Colonic mucosa (tissue), 4 donors: ENCODE results near the gene TXNL4B. TPM values are rescaled to one million over a fixed set of nuclear protein-coding genes. Genes with fewer than 3 reads are reported as not detected.
"Not testable (repeated sequence)": the region's sequence is repeated elsewhere in the genome, so short reads cannot be mapped to it uniquely, and the experiment has no call there.

Experiments used
- DNase-seq: peaks from one replicate; pipeline ENCODE4 v3.0.0-alpha.2; 2020
- H3K27ac ChIP-seq: fragments of 200-600 bp; one replicate; pipeline ENCODE4 v1.8.0; 2021
- H3K27me3 ChIP-seq: fragments of 200-600 bp; one replicate; pipeline ENCODE4 v1.8.0; 2021
- H3K36me3 ChIP-seq: fragments of 200-600 bp; one replicate; pipeline ENCODE4 v1.8.0; 2021
- H3K4me1 ChIP-seq: fragments of 200-600 bp; one replicate; pipeline ENCODE4 v1.8.0; 2021; ENCODE audit warnings: mild to moderate bottlenecking
- H3K4me3 ChIP-seq: fragments of 200-600 bp; one replicate; pipeline ENCODE4 v1.8.0; 2021
- H3K9ac ChIP-seq, 2 donors: one replicate each; pipeline ENCODE4 v1.7.0; 2013; ENCODE audit warnings: control low read depth in 2 of 2, low read depth in 2 of 2, low read length in 2 of 2
- H3K9me3 ChIP-seq: fragments of 200-600 bp; one replicate; pipeline ENCODE4 v1.8.0; 2021
- CTCF ChIP-seq: fragments of 200-600 bp; IDR thresholded peaks from one replicate; pipeline ENCODE4 v1.8.0; 2022; ENCODE audit warnings: antibody characterized with exemption, mild to moderate bottlenecking
- intact Hi-C: fragments of 100-400 bp; cut with DNase I; formaldehyde crosslinking; loops from one replicate; pipeline ENCODE4 v1.14.1; 2022
- total RNA-seq, 2 donors: library from RNA; stranded (reverse); fragmentation: NEBNext Ultra II Directional in 1 of 2; extraction: Animal tissue kit (Norgen Biotek cat#: 25700) in 1 of 2; gene quantifications; one replicate each; pipeline ENCODE4 v1.2.1, GENCODE V29; 2021
- donor health status: healthy.
- donor health status: DM: no; HTN: no; CAD: no.
- donor health status: DM: no; HTN: no; CAD: no.

TXNL4B gene
- total RNA-seq, 2 donors from 2014 or later, result 10.1 to 13.7 TPM

- H3K9me3 ChIP-seq, result no peaks in the 10 kb centered on the region
- no peak overlapping the region for H3K4me3 ChIP-seq
- TF ChIP-seq CTCF, result no peak
- no peak overlapping the region for H3K27ac ChIP-seq
- intact Hi-C loops, result loop anchor here (5.0 kb wide), 1 partner anchor 79 kb away; no protein-coding TSS in a partner anchor
- H3K27me3 ChIP-seq, result no peaks in the 10 kb centered on the region
- H3K36me3 ChIP-seq, result peaks cover 12% of the 10 kb centered on the region
- peaks cover 11% of the 10 kb centered on the region for H3K4me1 ChIP-seq
- DNase-seq, result peak; percentile 32
- H3K9ac ChIP-seq, result no peak overlapping the region
Observed at GRCh38 chr16:72091217-72091616, 2.2 kb downstream of the TXNL4B start.

GRCh38 chr16:72085002-72085401 lies 8.4 kb downstream of the TXNL4B start:
- H3K4me1 ChIP-seq, result no peaks in the 10 kb centered on the region
- H3K9ac ChIP-seq, result no peak overlapping the region
- peaks cover 8% of the 10 kb centered on the region for H3K36me3 ChIP-seq
- H3K27ac ChIP-seq, result no peak overlapping the region
- H3K9me3 ChIP-seq, result no peaks in the 10 kb centered on the region
- no peaks in the 10 kb centered on the region for H3K27me3 ChIP-seq
- intact Hi-C loops, result no loop called here
- no peak for DNase-seq
- no peak overlapping the region for H3K4me3 ChIP-seq
- no peak for TF ChIP-seq CTCF

GRCh38 chr16:72084445-72084844 lies 9.0 kb downstream of the TXNL4B start:
- intact Hi-C loops, result no loop called here
- Histone ChIP-seq H3K36me3 (peaks cover 4% of the 10 kb centered on the region), H3K27me3 (no peaks in the 10 kb centered on the region)

GRCh38 chr16:72083778-72084404 lies 9.5 kb downstream of the TXNL4B start:
- H3K9me3 ChIP-seq, result no peaks in the 10 kb centered on the region
- H3K27ac ChIP-seq, result no peak overlapping the region
- intact Hi-C loops, result no loop called here
- H3K36me3 ChIP-seq, result peaks cover 4% of the 10 kb centered on the region
- DNase-seq, result no peak
- TF ChIP-seq CTCF, result no peak
- H3K9ac ChIP-seq, result no peak overlapping the region
- H3K27me3 ChIP-seq, result no peaks in the 10 kb centered on the region
- H3K4me3 ChIP-seq, result no peak overlapping the region
- no peaks in the 10 kb centered on the region for H3K4me1 ChIP-seq

More at GRCh38 chr16:72084445-72084844, 9.0 kb downstream of the TXNL4B start:
- TF ChIP-seq CTCF, result no peak
- Histone ChIP-seq H3K4me3 (no peak overlapping the region), H3K4me1 (no peaks in the 10 kb centered on the region), H3K9ac (no peak overlapping the region), H3K27ac (no peak overlapping the region), H3K9me3 (no peaks in the 10 kb centered on the region)
- no peak for DNase-seq

GRCh38 chr16:72076991-72077706 lies 16.3 kb downstream of the TXNL4B start:
- H3K27ac ChIP-seq, intact Hi-C loops, H3K36me3 ChIP-seq, H3K4me3 ChIP-seq, H3K9ac ChIP-seq, H3K4me1 ChIP-seq, DNase-seq, H3K9me3 ChIP-seq, H3K27me3 ChIP-seq: not testable (repeated sequence)

GRCh38 chr16:72075067-72075466 lies 18.4 kb downstream of the TXNL4B start:
- H3K4me1 ChIP-seq, H3K36me3 ChIP-seq, H3K9me3 ChIP-seq, H3K27ac ChIP-seq, H3K27me3 ChIP-seq, intact Hi-C loops, H3K9ac ChIP-seq, DNase-seq, H3K4me3 ChIP-seq: not testable (repeated sequence)
